Gastroesophageal sphincter (tissue), 3 donors: ENCODE measurements around the gene TRHDE.

Experiments
- EP300 ChIP-seq: sonication (generic); formaldehyde crosslinking; IDR thresholded peaks from one replicate; pipeline ENCODE4 v1.6.1; 2017; ENCODE audit warnings: antibody characterized with exemption, mild to moderate bottlenecking
- POLR2AphosphoS5 ChIP-seq: sonication (generic); formaldehyde crosslinking; IDR thresholded peaks from one replicate; pipeline ENCODE4 v1.6.1; 2017; ENCODE audit warnings: antibody characterized with exemption
- TF ChIP-seq, protein P1 (sequence below), 4 experiments: fragments of 200-600 bp in 2 of 4; fragments of 450-650 bp in 2 of 4; sonication (generic) in 1 of 4; IDR thresholded peaks; one replicate each; pipeline ENCODE4 v1.5.1; 2017 to 2019; ENCODE audit warnings: antibody characterized with exemption in 4 of 4, mild to moderate bottlenecking in 2 of 4, moderate library complexity in 2 of 4

DNA sequence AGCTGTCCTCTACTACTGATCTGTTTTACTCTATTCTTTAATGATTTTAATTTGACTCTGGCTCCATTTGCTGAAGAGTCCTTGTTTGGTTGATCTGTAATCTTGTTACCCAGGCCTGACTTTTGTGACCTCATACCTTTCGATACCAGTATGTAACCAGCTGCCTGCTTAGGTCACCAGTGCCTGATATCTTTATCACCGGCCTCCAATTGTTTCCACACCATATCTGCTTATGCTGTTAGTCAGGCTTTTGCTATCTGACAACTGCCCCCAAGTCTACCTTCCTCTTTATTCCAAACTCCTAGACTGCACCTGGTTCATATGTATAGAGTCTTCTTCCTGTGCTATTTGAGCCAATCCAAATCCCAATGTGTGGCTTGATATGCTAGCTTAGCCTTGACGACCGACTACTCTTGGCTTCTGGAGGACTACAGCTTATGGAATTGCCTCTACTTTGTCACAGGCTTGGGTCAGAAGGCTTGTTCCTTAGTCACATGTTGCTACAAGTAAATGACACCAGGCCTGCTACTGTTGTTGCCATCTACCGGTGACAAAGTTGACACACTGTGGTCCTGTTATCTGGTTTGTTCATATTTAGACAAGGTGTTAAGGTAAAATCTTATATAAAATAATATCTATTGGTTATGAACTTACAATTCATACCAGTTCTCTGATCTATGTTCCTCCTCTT is 193.9 kb downstream of the TRHDE start:
- no peak for TF ChIP-seq EP300
- TF ChIP-seq, protein P1, sequence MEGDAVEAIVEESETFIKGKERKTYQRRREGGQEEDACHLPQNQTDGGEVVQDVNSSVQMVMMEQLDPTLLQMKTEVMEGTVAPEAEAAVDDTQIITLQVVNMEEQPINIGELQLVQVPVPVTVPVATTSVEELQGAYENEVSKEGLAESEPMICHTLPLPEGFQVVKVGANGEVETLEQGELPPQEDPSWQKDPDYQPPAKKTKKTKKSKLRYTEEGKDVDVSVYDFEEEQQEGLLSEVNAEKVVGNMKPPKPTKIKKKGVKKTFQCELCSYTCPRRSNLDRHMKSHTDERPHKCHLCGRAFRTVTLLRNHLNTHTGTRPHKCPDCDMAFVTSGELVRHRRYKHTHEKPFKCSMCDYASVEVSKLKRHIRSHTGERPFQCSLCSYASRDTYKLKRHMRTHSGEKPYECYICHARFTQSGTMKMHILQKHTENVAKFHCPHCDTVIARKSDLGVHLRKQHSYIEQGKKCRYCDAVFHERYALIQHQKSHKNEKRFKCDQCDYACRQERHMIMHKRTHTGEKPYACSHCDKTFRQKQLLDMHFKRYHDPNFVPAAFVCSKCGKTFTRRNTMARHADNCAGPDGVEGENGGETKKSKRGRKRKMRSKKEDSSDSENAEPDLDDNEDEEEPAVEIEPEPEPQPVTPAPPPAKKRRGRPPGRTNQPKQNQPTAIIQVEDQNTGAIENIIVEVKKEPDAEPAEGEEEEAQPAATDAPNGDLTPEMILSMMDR (IDR thresholded peaks at IDR 0.05), result no peak
- TF ChIP-seq POLR2AphosphoS5, result no peak
